Limb (tissue), 2 donors: Measurements from ENCODE around the gene SFRP2.

Source experiments
- DNase-seq, 2 donors: peaks; one replicate each; pipeline ENCODE4 v3.0.0-alpha.2; 2016; ENCODE audit errors: extremely low spot score in 2 of 2

SFRP2 gene

GRCh38 chr4:153798420-153798819, 9.5 kb upstream of the SFRP2 start:
- no peak for DNase-seq

DNA sequence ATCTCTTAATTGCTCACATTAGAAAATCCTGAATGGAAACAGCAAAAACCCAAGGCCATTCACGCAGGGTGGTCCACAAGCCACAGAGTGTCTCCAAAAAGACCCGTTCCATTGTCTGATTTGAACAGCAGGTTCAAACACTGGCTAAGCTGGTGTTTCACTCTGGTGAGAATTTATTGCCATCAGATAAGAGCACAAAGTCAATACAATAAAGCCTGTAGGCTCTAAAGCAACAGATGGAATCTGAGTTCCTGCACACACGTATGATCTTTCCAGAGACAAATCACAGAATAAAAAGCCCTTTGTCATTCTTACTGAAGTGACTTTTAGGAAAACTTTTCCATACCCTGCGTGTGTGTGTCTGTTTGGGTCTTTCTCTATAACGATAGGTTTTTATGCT, 5.1 kb upstream of the SFRP2 start:
- no peak for DNase-seq

- no peak for DNase-seq
Observed at GRCh38 chr4:153792618-153793247, 3.9 kb upstream of the SFRP2 start.

DNA sequence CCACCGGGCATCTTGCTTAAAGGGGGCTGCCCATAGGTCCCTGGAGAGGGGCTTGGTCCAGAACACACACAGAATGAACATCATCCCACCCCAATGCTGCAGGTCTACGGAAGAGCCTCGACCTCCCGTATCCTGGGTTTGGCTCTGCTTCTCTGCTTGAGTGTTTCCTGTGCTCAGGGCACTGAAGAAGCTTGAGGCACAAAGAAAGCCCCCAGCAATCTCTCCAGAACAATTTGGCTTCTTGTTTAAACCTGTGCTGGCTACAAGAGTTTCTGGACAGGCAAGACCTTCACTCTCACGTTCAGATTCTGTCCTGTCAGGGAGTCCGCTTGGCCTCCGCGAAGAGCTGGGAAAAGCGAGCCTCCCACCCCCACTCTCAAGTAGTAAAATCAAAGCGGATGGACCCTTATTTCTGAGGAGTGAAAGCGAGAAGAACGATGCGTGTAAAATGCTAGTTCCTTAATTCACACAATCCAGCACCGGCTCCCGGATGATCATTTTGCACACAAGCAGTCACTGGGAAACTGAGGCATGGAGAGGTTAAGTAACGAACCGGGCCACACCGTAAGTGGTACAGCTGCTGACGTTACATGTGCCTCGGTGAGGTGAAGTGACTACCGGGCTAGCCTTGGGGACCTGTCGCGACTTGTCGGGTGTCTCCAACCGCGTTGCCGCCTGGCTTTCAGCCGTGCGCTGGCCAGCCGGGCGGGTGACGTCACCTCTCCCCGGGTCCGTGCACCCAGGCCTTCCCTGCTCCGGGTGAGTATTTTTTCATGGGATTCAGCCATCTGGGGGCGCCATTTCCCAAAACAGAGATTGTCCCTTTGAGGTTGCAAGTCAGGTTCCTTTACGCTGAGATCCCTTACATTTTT, 3.1 kb upstream of the SFRP2 start:
- peak; percentile 71 to 89 for DNase-seq

DNA sequence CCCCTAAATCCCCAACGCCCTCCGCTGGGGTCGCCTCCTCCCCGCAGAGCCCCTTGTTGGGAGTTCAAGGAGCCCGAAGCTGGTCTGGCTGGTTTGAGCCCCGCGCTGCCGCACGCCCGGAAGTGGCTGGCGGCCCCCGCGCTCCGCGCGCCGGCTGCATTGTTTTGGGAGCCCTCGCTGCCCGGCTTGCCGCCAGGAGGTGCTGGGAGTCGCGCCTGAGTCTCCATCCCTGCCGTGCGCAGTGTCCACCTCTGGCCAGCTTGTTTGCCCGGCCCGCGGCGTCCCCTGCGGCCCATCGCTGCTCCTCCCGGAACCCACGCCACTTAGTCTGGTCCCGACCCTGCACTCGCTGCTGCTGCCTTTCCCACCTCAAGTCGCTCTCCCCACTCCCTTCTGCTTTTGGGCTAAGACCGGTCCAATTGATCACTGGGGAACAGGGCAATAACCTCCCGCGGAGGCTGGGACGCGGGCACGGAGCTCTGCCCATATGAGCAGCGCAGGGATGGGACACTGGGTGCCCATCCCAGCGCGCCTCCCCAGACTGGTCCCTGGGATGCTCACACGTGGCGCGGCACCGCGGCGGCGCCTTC, 2.2 kb upstream of the SFRP2 start:
- DNase-seq, result peak in 1 of 2 donors; percentile 75

- no peak for DNase-seq
Observed at GRCh38 chr4:153790500-153790865, 1.6 kb upstream of the SFRP2 start.

DNA sequence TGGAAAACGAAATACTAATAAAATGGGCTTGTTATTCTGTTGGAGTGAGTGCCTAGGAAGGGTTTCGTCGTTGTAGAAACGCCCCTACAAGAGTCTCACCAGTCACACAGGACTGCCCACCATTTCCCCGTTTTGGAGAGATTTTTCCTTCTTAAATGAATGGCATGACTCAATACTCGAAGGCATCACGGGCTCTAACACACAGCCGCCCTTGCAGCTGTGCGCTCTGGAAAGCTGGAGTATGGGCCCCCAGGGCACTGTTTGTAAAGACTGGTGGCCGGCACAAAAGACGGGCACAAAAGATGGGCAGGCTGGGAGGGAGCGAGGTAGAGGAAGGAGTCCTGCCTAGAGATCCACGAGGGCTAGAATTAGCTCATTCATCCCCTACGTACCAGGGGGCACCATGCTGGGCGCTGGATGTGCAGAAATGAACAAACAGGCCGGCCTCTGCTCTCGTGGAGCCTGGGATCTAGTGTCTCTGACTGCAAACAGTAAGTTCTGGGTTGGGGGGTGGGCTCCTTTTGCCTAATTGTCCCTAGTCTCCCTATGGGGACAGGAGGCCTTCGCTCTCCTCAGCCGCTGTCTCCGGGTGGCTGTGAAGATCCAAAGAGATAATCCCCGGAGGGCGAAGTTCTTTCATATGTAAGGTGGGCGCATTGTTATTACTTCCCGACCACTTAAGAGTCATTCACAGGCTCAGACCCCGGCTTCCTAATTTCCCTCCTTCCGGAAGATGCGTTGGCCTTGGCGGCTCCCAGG, 1.0 kb upstream of the SFRP2 start:
- peak in 1 of 2 donors; percentile 65 for DNase-seq

DNA sequence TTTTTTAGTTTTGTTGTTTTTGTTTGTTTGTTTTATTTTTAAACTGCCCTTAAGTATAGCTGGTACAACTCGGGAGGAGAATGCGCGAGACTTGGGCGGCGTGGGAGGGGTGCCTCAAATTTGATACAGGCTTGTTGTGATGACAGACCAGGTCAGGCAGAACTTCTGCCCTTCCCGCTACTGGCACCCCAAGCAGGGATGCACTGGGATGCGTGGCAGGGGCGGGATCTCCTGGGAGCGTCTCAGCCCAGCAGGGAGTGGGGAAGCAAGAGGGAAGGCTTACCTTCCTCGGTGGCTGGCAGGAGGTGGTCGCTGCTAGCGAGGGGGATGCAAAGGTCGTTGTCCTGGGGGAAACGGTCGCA, 851 bp downstream of the SFRP2 start:
- DNase-seq, result peak in 1 of 2 donors; percentile 52

GRCh38 chr4:153787575-153787974, 1.3 kb downstream of the SFRP2 start:
- no peak for DNase-seq

GRCh38 chr4:153787061-153787560, 1.8 kb downstream of the SFRP2 start:
- no peak for DNase-seq

- DNase-seq, result peak in 1 of 2 donors; percentile 76
Observed at GRCh38 chr4:153785910-153786721, 2.8 kb downstream of the SFRP2 start.

DNA sequence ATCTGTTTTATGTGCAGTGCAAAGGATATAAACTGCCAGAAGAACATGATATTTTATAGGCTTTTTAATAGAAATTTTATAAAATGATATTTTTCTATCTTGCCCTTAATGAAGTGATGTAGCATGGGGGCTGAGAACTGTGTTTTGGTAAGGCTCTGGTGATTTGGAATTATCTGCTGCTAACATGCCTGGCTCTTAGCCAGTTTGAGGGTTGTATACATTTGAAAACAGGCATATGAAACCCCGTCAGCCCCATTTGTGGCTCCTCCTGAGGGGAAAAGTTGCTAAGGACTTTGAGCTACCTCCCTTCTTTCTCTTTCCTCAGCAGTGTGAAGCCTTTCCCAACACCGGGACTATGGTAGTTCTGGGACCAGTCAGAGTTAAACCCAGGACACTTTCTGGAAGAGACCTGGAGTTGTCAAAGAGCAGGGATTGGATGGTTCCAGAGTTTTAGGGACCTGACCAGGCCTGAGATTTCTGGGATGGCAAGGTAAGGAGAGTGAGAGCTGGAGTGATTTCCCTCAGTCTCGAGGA, 4.7 kb downstream of the SFRP2 start:
- no peak for DNase-seq

- DNase-seq, result no peak
Observed at GRCh38 chr4:153782581-153782980, 6.3 kb downstream of the SFRP2 start.

GRCh38 chr4:153781717-153782416, 7.0 kb downstream of the SFRP2 start:
- peak in 1 of 2 donors; percentile 61 for DNase-seq

DNA sequence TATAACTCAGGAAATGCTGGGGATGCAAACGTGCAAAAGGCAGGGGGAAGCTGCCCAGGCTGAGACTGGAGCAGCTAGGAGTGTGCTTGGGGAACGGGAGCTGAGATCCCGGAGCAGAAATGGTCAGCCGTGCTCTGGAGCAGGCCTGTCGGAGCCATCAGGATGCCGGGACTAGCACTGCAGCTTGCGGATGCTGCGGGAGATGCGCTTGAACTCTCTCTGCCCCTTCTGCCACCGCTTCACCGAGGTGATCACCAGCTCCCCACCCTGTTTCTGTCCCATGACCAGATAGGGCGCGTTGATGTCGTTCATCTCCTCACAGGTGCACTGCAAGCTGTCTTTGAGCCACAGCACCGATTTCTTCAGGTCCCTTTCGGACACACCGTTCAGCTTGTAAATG, 7.6 kb downstream of the SFRP2 start:
- no peak for DNase-seq

- DNase-seq, result no peak
Observed at GRCh38 chr4:153780876-153781275, 8.0 kb downstream of the SFRP2 start.

DNA sequence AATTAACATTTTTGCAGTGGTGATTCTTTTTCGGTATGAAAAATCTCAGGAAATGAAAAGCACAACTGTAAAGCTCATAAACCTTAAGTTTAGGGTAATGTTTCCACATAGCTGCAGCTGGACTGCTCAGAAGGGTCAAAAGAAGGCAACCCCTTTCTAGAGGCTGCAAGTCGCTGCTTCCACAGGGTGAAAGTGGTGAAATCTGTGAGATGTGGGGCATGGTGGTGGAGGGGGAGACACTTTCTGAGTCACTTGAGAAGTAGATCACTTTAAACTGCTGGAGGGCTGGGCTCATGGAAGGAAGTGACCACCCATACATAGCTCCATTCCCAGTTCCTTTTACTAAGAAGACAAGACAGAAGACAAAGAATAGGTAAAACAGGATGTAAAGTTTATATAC, 8.7 kb downstream of the SFRP2 start:
- DNase-seq, result no peak

GRCh38 chr4:153778383-153778782, 10.5 kb downstream of the SFRP2 start:
- no peak for DNase-seq

DNA sequence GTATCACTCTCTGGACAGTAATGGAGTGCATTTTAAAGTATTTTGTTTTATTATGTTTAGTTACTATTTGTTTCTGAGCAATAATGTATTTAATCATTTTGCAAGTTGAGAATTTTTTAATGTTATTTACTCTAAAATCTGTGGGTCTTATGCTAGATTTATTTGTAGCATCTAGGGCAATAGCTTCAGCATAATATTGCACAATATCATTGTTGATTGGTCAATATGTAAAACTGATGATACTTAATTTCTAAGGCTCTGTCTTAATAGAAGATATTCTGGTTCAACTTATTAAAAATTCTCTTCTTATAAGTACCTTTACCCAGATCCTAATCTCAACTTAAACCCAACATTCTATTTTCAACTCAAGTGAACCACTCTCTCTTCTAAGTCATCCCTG, 11.5 kb downstream of the SFRP2 start:
- DNase-seq, result no peak

DNA sequence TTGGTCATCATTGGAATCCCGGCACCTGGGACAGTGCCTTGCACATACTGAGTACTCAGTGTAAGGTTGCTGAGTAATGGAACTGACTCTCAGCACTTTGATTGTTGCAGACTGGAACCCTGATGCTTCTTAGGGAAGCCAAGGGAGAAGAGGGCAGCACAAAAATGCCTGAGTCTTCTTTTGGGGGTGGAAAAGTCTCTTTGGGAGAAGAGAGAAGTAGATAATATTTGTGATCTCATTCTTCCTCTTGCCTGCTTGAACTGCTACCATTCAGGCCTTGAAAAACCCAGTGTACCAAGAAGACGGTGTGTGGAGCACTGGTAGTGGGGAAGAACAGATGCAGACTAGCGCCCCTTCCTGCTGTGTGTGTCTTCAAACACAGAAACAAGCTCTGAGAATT, 12.3 kb downstream of the SFRP2 start:
- no peak for DNase-seq
